ENCODE measurements around the gene SPPL2B. TPM values are rescaled to one million over a fixed set of nuclear protein-coding genes. Genes with fewer than 3 reads are reported as not detected.
"Not testable (repeated sequence)": the region's sequence is repeated elsewhere in the genome, so short reads cannot be mapped to it uniquely, and the experiment has no call there.

Gene SPPL2B
- 76.4 and 78.1 TPM in 2 replicates for total RNA-seq

DNA sequence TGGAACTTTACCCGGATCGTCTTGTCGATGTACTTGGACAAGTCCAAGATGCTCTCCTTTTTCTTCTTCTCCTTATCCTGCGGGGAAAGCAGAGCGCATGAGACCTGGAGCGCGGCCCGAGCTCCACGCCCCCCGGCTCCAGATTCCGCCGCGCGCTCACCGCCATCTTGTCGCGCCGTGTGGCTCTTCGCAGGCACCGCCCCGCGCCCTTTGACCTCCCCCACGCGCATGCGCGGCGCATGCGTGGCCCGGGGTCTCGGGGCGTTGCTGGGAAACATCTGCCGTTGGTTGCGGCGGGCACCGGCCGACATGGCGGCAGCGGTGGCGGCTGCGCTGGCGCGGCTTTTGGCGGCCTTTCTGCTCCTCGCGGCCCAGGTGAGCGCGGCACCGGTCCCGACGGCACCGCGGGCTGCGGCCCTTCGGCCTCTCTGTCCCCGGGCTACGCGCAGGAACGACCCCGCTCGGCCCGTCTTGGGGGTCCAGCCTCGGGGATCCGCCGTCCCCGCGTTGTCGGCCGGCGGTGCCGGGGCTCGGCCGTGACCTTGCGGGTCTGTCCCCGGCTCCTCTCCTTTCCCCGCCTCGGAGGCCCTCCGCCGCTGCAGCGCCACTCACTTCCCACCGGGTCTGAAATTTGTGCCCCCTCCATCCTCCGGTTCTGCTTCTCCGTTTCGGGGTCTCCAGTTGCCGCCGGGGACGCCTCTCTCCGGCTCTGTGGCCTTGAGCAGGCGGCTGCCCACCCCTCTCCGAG lies at the start of gene SPPL2B, which contains the start of gene LSM7:
Gene SPPL2B (plus strand): TSS at position 284 of the 748 bp plus-strand sequence. CDS start 26 bp downstream, at position 310.
Gene LSM7 (minus strand): TSS at position 186 of the 748 bp plus-strand sequence. CDS start 20 bp downstream, at position 166.
- intact Hi-C loops (cut with micrococcal nuclease): loop anchor here (1.0 to 5.0 kb wide), 3 partner anchors 64 to 177 kb away; partner anchors contain the start of genes AP3D1, PLEKHJ1 and SF3A2

- intact Hi-C loops (cut with micrococcal nuclease): no loop called here
These were observed 47.7 kb upstream of the SPPL2B start for GRCh38 chr19:2280633-2281264.

DNA sequence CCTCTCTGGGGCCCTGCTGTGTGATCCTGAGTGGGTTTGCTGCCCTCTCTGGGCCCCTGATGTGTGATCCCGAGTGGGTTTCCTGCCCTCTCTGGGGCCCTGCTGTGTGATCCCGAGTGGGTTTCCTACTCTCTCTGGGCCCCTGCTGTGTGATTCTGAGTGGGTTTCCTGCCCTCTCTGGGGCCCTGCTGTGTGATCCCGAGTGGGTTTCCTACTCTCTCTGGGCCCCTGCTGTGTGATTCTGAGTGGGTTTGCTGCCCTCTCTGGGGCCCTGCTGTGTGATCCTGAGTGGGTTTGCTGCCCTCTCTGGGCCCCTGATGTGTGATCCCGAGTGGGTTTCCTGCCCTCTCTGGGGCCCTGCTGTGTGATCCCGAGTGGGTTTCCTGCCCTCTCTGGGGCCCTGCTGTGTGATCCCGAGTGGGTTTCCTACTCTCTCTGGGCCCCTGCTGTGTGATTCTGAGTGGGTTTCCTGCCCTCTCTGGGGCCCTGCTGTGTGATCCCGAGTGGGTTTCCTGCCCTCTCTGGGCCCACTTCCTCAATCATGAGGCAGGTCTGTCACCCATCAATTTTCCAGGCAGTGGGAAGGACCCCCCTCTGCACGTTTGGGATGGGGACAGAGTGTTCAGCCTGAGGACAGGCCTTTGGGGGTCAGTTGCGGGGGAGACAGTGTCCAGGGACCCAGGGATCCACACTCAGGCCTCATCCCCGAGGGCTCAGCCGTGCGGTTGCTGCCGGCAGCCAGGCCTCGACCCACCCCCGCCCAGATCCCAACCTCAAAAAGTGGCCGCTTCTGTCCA lies 47.0 kb upstream of the SPPL2B start:
- intact Hi-C loops (cut with micrococcal nuclease): not testable (repeated sequence)

DNA sequence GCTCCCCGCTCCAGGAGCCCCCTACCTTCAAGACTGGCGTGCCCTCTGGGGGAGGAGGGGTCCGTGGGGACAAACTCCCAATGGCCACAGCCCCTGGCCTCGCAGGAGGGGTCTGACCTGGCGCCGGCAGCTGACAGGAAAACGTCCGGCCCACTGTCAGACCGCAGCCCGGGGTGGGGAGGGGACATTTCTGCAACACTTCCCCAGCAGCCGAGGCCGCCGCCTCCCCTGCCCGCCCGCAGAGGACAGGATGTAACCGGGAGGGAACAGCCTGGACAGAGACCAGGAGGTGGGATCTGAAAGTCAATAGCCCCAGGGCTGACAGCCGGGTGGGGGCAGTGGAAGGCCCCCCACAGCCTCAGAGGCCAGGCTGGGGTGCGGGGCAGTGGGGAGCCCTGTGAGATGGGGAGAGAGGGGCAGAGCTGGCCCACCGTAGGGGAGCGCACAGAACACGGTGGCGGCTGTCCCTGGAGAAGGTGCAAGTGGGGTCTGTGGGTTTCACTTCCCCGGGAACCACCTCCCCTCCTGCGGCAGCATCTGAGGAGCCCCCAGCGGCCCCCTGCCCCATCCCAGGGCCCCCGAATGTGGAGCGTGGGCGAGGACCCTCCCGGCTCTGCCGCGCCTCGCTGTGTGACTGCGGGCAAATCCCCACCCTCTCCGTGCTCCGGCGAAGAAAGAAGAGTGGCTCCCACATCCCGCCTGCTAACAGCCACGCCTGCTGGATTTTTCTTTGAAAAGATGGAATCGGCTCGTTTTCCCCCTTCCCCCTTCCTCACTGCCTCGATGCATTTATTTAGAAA lies 46.2 kb upstream of the SPPL2B start, which contains the start of gene PEAK3:
Gene PEAK3 (minus strand): TSS at position 114 of the 800 bp plus-strand sequence. CDS start 1,244 bp downstream, outside the sequence.
- intact Hi-C loops (cut with micrococcal nuclease): no loop called here

DNA sequence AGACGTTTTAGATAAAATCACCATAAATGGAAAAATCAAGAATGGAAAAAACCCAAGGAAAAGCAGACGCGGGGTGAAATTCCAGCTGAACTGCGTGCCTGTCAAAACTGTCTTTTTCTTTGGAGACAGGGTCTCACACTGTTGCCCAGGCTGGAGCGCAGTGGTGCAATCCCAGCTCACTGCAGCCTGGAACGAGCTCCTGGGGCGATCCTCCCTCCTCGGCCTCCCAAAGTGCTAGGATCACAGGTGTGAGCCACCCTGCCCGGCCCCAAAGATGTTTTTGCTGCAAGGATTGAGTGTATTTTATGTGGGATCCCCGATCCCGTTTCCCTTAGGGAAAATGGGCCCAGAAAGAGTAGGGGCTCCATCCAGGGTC lies 45.6 kb upstream of the SPPL2B start:
- intact Hi-C loops (cut with micrococcal nuclease): no loop called here

DNA sequence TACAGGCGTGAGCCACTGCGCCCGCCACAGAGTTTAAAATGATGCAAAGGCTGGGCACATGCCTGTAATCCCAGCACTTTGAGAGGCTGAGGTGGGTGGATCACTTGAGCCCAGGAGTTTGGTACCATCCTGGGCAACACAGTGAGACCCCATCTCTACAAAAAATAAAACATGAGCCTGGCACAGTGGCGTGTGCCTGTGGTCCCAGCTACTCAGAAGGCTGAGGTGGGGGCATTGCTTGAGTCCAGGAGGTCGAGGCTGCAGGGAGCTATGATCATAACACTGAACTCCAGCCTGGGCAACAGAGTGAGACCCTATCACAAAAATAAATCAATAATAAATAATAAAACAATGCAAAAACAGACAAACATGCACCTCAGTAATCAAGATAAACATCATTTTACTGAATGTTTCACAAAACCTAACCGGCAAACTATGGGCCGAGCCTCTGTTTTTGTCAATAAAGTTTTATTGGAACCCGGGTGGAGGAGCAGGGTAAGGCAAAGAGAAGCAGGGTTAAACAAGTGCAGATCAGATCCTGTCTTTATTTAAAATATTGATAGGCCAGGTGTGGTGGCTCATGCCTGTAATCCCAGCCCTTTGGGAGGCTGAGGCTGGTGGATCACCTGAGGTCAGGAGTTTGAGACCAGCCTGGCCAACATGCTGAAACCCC lies 44.5 kb upstream of the SPPL2B start:
- intact Hi-C loops (cut with micrococcal nuclease): no loop called here

DNA sequence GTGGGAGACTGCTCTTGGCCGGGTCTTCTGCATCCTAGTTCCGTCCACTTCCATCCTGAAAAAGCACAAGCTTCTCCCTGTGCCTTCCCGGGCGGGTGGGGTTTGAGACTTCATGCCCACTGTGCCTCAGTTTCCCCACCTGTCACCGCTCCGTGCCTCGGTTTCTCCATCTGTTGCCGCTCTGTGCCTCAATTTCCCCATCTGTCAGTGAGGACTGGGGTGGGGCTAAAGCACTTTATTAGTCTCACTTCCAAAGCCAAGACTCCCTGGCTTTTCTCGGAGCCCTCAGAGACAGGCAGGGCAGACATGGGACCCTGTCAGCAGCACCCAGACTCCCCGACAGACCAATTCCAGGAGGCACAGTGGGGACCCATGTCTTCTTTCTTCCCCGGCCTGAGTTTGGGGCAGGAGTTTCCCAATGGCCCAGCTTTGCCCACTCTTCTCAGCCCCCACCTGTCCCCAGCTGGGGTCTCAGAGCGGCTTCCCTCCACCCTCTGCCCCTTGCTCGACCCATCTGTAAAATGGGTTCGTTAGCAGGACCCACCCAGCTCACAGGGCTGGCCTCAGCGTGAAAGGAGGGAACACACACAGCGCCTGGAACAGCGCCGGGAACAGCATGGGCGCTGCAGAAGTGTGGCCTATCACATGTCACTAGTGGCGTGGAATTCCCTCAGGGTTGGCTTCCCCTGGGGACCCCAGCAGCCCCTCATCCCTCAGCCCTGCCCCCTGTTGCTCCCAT lies 41.9 kb upstream of the SPPL2B start:
- intact Hi-C loops (cut with micrococcal nuclease): no loop called here

GRCh38 chr19:2287585-2288337 lies 40.7 kb upstream of the SPPL2B start:
- intact Hi-C loops (cut with micrococcal nuclease): no loop called here

GRCh38 chr19:2288338-2288817 lies 40.1 kb upstream of the SPPL2B start:
- intact Hi-C loops (cut with micrococcal nuclease): no loop called here

DNA sequence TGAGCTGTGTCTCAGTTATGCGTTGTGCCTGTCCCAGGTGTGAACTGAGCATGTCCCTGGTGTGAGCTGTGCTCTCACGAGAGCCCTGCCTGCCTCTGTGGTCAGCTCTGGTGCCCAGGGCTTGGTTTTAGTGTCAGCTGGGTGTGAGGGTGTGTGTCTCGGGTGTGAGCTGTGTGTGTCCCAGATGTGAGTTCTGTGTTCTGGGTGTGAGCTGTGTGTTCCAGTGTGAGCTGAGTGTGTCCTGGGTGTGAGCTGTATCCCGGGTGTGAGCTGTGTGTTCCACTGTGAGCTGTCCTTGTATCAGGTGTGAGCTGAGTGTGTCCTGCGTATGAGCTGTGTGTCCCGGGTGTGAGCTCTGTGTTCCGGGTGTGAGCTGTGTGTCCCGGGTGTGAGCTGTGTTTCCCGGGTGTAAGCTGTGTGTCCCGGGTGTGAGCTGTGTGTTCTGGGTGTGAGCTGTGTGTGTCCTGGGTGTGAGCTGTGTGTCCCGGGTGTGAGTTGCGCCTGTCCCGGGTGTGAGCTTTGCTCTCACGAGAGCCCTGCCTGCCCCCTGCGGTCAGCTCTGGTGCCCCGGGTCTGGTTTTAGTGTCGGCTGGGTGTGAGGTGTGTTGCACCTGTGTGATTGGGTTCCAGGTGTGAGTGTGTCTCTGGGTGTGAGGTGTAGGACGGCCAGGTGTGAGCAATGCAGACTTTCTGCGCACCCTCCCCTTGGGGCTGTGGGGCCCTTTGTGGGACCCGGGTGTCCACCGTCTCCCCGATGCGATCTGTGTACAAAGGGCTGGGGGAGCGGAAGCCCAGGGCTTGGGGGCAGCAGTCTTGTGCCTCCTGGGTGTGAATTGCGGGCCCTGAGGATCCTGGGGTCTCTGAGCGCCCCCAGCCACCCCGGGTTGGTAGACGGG lies 39.4 kb upstream of the SPPL2B start:
- intact Hi-C loops (cut with micrococcal nuclease): no loop called here

- intact Hi-C loops (cut with micrococcal nuclease): no loop called here
These were observed 38.6 kb upstream of the SPPL2B start for GRCh38 chr19:2289714-2290435.

- intact Hi-C loops (cut with micrococcal nuclease): no loop called here
These were observed 37.9 kb upstream of the SPPL2B start for GRCh38 chr19:2290441-2291184.

- intact Hi-C loops (cut with micrococcal nuclease): no loop called here
These were observed 37.2 kb upstream of the SPPL2B start for GRCh38 chr19:2291185-2291751.

DNA sequence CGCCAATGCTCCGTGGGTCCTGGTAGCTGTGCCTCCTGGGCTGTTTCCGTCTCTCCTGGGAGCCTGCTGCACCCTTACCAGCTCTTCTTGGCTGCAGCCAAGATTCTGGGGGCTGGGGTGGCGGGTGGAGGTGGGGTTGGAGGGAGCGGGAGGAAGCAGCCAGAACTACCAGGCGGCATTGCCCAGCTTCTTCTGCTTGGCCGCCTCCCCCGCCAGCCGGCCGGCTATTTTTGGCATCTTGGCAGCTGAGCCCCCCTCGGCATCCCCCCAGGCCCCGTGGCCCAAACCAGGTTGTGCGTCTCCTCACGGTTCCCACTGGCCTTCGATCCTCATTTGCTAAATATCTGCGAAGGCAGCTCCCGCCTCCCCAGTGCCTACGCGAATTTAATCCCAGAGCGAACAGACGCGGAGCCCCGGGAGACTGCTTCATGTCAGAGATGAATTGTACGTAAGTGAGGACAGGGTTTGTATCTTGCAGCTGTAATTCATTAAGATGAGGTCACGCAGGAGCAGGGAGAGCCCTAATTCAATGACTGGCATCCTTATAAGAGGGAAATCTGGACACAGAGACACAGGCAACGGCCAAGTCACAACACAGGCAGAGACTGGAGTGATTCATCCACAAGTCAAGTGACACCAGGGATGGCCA lies 33.7 kb upstream of the SPPL2B start:
- intact Hi-C loops (cut with micrococcal nuclease): no loop called here

- intact Hi-C loops (cut with micrococcal nuclease): no loop called here
These were observed 32.3 kb upstream of the SPPL2B start for GRCh38 chr19:2296141-2296540.

Data from T-helper 2 cell treated with Interferon-gamma antibody and Interleukin-4, amounts not matched to agents 100 ng/mL and 5 ng/mL, for 36 hours (primary cell).